HG03521 (cell line): ENCODE measurements around the gene PRAME.
A peak's percentile ranks its signal among the peaks of the same experiment; 100 is the strongest.
"Not testable (repeated sequence)": the region's sequence is repeated elsewhere in the genome, so short reads cannot be mapped to it uniquely, and the experiment has no call there.

ENCODE experiments used
- ATAC-seq: cut with Tn5 transposase; IDR thresholded peaks from one replicate; pipeline ENCODE4 v1.9.1; 2021; ENCODE audit warnings: mild to moderate bottlenecking, moderate library complexity; ENCODE audit not compliant: unreplicated experiment

Gene PRAME

GRCh38 chr22:22526125-22526912, 32.7 kb downstream of the PRAME start:
- no peak for ATAC-seq

GRCh38 chr22:22523494-22523893, 35.6 kb downstream of the PRAME start:
- no peak for ATAC-seq

DNA sequence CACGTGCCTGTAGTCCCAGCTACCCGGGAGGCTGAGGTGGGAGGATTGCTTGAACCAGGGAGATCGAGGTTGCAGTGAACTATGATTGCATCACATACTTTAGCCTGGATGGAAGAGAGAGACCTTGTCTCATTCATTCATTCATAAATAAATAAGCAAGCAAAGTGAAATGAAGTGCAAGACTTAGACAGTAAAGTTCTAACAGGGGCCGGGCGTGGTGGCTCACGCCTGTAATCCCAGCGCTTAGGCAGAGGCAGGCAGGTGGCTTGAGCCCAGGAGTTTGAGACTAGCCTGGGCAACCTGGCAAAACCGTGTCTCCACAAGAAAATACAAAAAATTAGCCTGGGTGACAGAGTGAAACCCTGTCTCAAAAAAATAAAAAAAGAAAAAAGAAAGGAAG, 37.4 kb downstream of the PRAME start:
- ATAC-seq, result no peak

GRCh38 chr22:22520667-22521602, 38.1 kb downstream of the PRAME start:
- ATAC-seq, result no peak

DNA sequence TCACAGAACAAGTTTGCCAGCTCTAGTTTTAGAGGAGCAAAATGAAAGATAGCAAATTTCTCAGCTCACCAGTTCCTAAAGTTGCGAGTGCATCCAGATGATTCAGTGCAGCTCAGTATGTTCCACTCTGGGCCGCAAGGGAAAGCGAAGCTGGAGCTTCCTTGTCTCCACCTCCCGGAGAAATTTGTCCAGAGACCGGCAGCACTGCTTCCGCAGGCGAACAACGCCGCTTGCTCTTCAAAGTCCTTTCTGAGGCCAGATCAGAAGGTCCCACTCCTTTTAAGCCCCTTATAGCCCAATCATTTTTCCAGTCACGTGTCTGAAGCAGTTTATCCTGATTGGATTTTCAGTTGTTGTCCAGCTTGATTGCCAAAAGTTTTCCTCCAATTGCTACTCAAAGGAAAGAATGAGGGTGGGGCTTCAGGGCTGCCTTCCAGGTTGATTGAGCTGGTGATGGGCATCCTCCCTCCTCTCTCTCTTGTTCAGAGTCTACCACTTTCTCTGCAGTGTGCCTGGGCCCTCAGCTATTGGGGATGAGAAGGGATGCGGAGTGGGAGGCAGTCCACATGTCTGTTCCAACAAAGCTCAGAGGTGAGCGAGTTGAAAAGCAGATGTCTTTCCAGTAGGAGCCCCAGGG, 38.9 kb downstream of the PRAME start, which contains the start of gene ZNF280A:
TSS of gene ZNF280A (minus strand) at position 251 of the 637 bp plus-strand sequence. CDS start 4,640 bp downstream, outside the sequence.
- ATAC-seq, result no peak

GRCh38 chr22:22519591-22519990, 39.5 kb downstream of the PRAME start:
- ATAC-seq, result no peak

GRCh38 chr22:22516992-22517391, 42.1 kb downstream of the PRAME start:
- ATAC-seq, result no peak

DNA sequence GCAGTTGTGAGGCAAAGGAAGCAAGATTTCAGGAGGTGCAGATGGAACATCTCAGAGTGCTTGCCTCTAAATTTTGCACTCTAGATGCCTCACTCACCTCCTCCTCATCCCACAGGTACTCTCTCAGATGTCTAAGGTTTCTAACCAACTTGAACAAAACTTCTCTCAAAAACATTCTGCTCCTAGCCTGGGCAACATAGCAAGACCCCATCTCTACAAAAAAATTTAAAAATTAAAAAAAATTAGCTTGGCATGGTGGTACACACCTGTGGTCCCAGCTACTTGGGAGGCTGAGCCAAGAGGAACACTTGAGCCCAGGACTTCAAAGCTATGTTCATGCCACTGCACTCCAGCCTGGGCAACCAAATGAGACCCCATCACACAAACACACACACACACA, 43.2 kb downstream of the PRAME start:
- no peak for ATAC-seq

GRCh38 chr22:22514431-22514830, 44.6 kb downstream of the PRAME start:
- ATAC-seq, result not testable (repeated sequence)

DNA sequence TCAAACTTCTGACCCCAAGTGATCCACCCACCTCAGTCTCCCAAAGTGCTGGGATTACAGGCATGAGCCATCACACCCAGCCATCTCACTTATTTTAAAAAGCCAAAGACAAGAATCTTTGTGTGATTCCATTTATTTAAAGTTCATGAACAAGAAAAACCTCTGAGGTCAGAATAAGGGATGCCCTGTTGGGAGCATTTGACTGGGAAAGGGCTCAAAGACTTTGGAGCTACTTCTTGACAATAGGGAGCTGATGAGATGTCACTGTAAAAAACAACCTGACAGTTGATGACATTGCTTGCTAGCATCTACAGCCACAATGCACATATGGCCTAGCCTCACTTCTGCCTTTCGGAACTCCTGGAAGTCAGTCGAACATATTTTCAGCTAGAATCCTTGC, 45.4 kb downstream of the PRAME start:
- no peak for ATAC-seq

DNA sequence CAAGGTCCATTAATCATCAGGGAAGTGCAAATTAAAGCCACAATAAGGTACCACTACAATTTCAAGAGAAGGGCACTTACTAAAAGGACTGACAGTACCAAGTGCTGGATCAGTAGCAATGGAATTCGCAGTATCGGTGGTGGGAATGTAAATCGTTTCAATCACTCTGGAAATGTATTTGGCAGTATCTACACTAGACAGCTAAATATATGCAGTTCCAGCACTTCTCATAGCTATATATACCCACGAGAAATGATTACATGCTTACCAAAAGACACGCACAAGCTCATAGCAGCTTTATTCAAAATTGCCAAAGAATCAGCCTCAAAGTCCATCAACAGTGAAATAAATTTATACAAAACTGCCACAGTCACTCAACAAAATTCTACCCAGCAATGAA, 46.1 kb downstream of the PRAME start:
- ATAC-seq, result no peak

- ATAC-seq, result not testable (repeated sequence)
These were observed 48.2 kb downstream of the PRAME start for GRCh38 chr22:22510833-22511232.

DNA sequence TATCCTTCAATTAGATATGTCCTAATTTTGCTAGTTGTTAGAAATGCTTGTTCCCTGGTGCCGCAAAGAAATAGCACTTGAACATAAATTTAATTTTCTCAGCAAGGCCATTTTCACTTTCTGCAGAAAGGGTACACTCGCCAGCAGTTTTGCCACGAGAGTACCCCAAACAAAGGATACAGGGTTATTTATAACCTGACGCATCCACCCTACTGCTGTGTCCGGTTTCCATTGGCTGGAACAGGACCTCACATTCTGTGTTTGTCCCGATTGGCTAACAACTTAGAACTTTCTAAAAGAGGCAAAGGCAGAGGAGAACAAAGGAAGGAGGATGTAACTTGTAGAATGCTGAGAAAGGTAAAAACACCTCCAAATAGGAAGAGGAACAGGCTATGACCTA, 49.2 kb downstream of the PRAME start:
- ATAC-seq, result not testable (repeated sequence)

DNA sequence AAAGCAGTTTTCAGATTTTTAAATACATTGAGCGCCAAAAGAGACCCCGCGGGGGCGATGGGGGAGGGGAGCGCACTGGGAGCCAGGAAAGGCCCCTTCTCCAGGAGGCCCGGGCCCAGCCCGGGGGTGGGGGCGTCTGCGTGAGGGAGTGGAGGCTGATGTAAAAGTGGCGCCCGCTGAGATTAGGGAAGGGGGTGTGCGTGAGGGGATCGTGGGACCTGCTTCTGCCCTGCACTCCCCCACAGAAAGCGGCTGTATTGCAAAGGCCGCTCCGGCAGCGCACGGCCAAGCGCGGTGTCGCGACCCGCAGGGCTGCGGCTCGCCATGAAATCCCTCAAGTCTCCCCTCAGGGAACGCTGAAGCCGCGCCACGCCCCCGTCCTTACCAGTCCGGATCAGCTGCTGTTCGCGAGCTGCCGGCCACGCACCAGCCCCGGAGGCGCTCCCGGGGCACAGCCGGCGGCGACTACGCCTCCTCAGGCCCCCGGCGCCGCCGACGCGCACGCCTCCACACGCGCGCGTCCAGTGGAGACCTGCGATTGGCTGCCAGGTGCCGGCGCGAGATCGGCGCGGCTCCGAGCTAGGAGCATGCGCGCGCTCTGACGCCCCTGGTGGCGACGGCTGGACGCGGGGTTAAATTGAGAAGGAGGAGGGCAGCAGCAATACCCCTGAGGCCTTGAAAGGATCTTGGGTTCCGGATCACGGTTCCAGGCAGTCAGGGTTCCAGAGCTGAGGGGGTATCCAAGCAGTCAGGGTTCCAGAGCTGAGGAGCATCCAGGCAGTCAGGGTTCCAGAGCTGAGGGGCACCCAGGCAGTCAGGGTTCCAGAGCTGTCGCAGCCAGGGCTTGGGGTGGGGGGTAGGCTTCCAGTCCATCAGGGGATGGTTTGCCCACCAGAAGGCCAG, 50.5 kb downstream of the PRAME start, which contains the start of gene ZNF280B:
TSS of gene ZNF280B (minus strand) at position 469 of the 903 bp plus-strand sequence. CDS start 19,344 bp downstream, outside the sequence.
- ATAC-seq, result peak; percentile 90

GRCh38 chr22:22507743-22508273, 51.3 kb downstream of the PRAME start:
- no peak for ATAC-seq

DNA sequence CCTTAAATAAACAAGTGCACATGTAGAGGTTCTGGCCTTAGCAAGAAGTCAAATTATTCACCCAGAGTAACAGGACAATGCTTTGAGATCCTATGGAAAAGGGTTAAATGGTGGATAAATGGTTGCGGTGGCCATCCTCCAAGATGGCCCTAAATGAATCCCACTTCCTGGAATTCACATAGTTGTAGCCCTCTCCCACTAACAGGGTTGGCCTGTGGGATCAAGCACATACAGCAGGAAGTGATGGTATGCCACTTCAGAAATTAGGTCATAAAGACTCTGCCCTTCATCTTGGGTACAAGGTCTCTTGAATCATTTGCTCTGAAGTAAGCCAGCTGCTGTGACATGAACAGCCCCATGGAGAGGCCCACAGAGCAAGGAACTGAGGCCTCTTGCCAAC, 52.3 kb downstream of the PRAME start:
- ATAC-seq, result no peak

- ATAC-seq, result no peak
These were observed 60.8 kb downstream of the PRAME start for GRCh38 chr22:22498267-22498666.
